Measurements from ENCODE around the gene SREBF2. TPM values are rescaled to one million over a fixed set of nuclear protein-coding genes. Genes with fewer than 3 reads are reported as not detected.

Gene SREBF2
- total and polyA plus RNA-seq, 10 of the 15 experiments (the other 5 are each of a cell fraction or from before 2014, with no cell fraction given), result 2.4 to 177 (median 78.8) TPM

- TF ChIP-seq ZNF592 (IDR thresholded peaks at IDR 0.05) (peak; percentile 55; the same call in 1 of the 2 replicates), KLF5 (IDR thresholded peaks at IDR 0.05; ENCODE audit: partially characterized antibody) (no peak), SMAD1 (IDR thresholded peaks at IDR 0.05; ENCODE audit: low read depth, partially characterized antibody) (peak; percentile 33), NBN (IDR thresholded peaks at IDR 0.05) (peak; percentile 74; the same call in 1 of the 2 replicates), CBX5 (IDR thresholded peaks at IDR 0.05; ENCODE audit: low read depth) (no peak), BMI1 (IDR thresholded peaks at IDR 0.05; ENCODE audit: borderline replicate concordance) (0 out of 2 replicates have a peak, but pooled peaks have one; percentile 31), EED (IDR thresholded peaks at IDR 0.05; ENCODE audit: low read depth) (peak; percentile 98), RELB (IDR thresholded peaks at IDR 0.05; ENCODE audit: low read depth) (peak; percentile 69; the same call in 1 of the 2 replicates), ATF3 (IDR thresholded peaks at IDR 0.05; ENCODE audit: borderline replicate concordance, extremely low read depth, low read depth, low read length) (no peak), EP300 (IDR thresholded peaks at IDR 0.05; ENCODE audit: borderline replicate concordance in 1 of 2, control insufficient read depth in 1 of 2, low read depth in 2 of 2, low read length in 2 of 2) (peak; percentile 32 to 52; a peak in 1 of 4 replicates), PKNOX1 (IDR thresholded peaks at IDR 0.05) (no peak), HDGF (IDR thresholded peaks at IDR 0.05) (0 out of 2 replicates have a peak, but pooled peaks have one; percentile 65), RCOR1 (conservative IDR thresholded peaks at IDR 0.05; ENCODE audit: low read depth, low read length) (no peak), REST (IDR thresholded peaks at IDR 0.05; ENCODE audit: low read depth, low read length) (no peak), MYC (IDR thresholded peaks at IDR 0.05; ENCODE audit: insufficient read depth, insufficient read length, insufficient replicate concordance, low read length, severe bottlenecking) (no peak), SRF (IDR thresholded peaks at IDR 0.05; ENCODE audit: low read depth in 2 of 2, low read length in 2 of 2) (peak in 1 of 2 experiments; percentile 64; a peak in 1 of 4 replicates)
Observed at GRCh38 chr22:41920271-41920976, 87.5 kb downstream of the SREBF2 start (continued).
